Peyer's patch (tissue), 4 donors: ENCODE results near the gene LDHAL6B. TPM values are rescaled to one million over a fixed set of nuclear protein-coding genes. Genes with fewer than 3 reads are reported as not detected.

Source experiments
- DNase-seq, 3 donors: peaks; one replicate each; pipeline ENCODE4 v3.0.0-alpha.2; 2017 to 2019
- H3K27ac ChIP-seq, 4 donors: fragments of 200-600 bp; sonication (generic); one replicate each; pipeline ENCODE4 v1.5.1; 2016 to 2019
- H3K27me3 ChIP-seq, 2 donors: fragments of 200-600 bp; sonication (generic); one replicate each; pipeline ENCODE4 v1.5.1; 2019
- H3K36me3 ChIP-seq, 3 donors: fragments of 200-600 bp; sonication (generic); one replicate each; pipeline ENCODE4 v1.5.1; 2016 to 2019
- H3K4me1 ChIP-seq, 4 donors: fragments of 200-600 bp; sonication (generic); one replicate each; pipeline ENCODE4 v1.5.1; 2016 to 2019
- H3K4me3 ChIP-seq, 4 donors: fragments of 200-600 bp; sonication (generic); 1 replicate in 3 of 4; 2 replicates in 1 of 4; pipeline ENCODE4 v1.5.1; 2016 to 2019; ENCODE audit warnings: mild to moderate bottlenecking in 1 of 4
- H3K9me3 ChIP-seq, 4 donors: fragments of 200-600 bp; sonication (generic); one replicate each; pipeline ENCODE4 v1.5.1; 2016 to 2019; ENCODE audit warnings: mild to moderate bottlenecking in 1 of 4
- POLR2A ChIP-seq, 2 donors: fragments of 450-650 bp; IDR thresholded peaks; one replicate each; pipeline ENCODE4 v1.5.1; 2017; ENCODE audit warnings: antibody characterized with exemption in 2 of 2, mild to moderate bottlenecking in 2 of 2, moderate library complexity in 2 of 2
- total RNA-seq, 4 donors: library from RNA; depleted of rRNA; stranded (reverse); fragments of >200 nt; gene quantifications; one replicate each; pipeline ENCODE4 v1.1.0, GENCODE V29; 2016
- TF ChIP-seq, protein P1 (sequence below), 6 experiments: fragments of 450-650 bp in 4 of 6; fragments of 200-600 bp in 2 of 6; sonication (generic) in 1 of 6; IDR thresholded peaks; one replicate each; pipeline ENCODE4 v1.5.1; 2017 to 2019; ENCODE audit warnings: antibody characterized with exemption in 6 of 6, mild to moderate bottlenecking in 3 of 6, moderate library complexity in 1 of 6

Gene LDHAL6B
- total RNA-seq, 4 donors from 2014 or later: not detected

DNA sequence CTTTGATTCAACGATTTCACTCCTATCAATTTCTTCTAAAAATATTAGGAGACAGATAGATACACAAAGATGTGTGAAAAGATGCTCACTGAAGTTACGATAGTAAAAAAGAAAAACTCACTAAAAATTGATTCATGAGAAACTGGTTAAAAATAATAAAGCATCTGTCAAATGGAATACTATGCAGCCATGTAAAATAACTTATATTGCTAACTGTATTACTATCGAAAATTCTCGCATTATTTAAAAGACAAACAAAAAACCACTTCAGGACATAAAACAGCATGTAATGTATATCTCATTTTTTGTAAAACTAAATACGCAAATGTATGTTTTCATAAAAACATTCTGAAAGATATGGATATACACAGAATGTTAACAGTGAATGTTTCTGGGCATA lies 33.4 kb upstream of the LDHAL6B start:
- H3K27me3 ChIP-seq: no peaks in the 10 kb centered on the region
- no peak overlapping the region for H3K27ac ChIP-seq
- H3K4me1 ChIP-seq: peaks cover 0 to 9% (median 2%) of the 10 kb centered on the region in 4 donors
- TF ChIP-seq POLR2A (IDR thresholded peaks at IDR 0.05): no peak
- TF ChIP-seq, protein P1, sequence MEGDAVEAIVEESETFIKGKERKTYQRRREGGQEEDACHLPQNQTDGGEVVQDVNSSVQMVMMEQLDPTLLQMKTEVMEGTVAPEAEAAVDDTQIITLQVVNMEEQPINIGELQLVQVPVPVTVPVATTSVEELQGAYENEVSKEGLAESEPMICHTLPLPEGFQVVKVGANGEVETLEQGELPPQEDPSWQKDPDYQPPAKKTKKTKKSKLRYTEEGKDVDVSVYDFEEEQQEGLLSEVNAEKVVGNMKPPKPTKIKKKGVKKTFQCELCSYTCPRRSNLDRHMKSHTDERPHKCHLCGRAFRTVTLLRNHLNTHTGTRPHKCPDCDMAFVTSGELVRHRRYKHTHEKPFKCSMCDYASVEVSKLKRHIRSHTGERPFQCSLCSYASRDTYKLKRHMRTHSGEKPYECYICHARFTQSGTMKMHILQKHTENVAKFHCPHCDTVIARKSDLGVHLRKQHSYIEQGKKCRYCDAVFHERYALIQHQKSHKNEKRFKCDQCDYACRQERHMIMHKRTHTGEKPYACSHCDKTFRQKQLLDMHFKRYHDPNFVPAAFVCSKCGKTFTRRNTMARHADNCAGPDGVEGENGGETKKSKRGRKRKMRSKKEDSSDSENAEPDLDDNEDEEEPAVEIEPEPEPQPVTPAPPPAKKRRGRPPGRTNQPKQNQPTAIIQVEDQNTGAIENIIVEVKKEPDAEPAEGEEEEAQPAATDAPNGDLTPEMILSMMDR (IDR thresholded peaks at IDR 0.05): no peak
- H3K9me3 ChIP-seq: no peaks in the 10 kb centered on the region
- H3K36me3 ChIP-seq: peaks cover 0 to 69% (median 0%) of the 10 kb centered on the region in 3 donors
- no peak for DNase-seq
- H3K4me3 ChIP-seq: no peak overlapping the region

DNA sequence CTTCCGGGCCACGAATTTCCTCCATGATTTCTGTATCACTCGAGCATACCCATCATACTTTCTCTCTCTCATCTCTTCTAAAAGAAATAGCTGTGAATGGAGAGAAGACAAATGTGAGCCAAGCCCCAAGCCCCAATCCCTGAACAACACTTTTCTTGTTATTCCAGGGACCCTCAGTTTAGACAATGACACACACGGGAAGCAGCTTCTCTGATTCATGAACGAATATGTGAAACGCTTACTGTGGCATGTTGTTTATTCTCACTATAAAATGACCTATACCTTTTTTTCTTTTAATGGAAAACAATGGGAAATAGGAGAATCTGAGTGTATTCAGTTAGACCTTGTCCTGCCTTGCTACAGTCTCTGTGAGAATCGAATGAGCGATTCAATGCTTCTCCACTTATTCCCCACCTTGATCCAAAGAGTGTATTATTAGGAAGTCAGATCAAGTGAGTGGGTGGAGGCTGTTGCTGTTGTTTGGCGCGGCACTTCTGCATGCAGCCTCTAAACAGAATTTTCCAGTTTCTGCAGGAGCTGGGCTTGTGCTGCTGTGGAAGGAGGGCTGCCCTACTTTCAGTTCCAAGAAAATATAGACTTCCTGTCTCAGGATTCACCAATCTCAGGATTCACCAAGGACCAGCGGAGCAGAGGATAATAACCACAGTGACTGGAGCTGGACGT lies 32.4 kb upstream of the LDHAL6B start:
- Histone ChIP-seq H3K36me3 (peaks cover 0 to 75% (median 0%) of the 10 kb centered on the region in 3 donors), H3K27ac (peak overlapping the region; percentile 15 to 55 (median 26)), H3K27me3 (no peaks in the 10 kb centered on the region), H3K4me1 (peaks cover 0 to 9% (median 2%) of the 10 kb centered on the region in 4 donors), H3K4me3 (no peak overlapping the region), H3K9me3 (no peaks in the 10 kb centered on the region)
- DNase-seq: peak in 1 of 3 donors; percentile 34
- TF ChIP-seq POLR2A (IDR thresholded peaks at IDR 0.05): no peak
- TF ChIP-seq, protein P1 (IDR thresholded peaks at IDR 0.05): no peak

DNA sequence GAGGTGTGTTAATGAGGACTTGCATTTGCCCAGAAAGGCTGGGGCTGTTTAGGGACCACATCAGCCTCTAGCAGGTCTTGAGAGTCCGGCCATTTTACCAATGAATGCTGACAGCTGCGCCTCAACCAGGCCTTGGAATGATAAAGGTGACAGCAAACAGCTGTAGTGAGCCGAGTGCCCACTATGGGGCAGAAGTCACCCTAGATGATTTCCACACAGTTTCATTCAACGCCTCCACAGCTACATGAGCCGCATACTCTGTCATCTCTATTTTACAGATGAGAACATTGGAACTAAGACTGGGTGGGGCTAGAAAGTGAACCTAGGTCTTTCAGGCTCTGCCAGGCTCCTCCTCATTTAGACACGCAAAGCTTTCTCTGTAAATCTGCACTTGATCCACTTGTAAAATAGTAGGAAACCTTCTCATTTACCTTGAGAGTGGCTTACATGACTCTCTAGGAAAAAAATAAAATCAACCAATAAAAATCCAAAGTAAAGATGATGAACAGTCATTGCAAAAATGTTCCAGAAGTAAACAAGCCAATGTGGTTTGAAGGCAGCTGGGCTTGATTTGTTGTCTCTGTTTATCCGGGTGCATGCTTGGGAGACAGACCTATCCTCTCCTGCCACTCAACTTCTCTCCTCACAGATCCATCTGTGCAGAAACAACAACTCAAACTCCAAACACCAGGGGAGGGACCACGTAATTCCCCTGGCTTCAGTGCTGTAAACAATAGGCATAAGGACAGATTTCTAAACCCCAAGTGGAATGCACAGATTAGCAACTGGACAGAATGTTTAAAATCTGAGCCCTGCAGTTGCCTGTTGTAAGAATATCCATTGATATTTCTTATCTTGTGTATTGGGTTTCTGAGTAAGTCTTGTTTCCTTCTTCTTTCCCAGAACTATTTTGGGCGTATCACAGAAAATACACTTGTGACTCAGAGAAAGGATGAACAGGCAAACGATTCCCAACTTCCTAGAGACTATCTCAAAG lies 31.5 kb upstream of the LDHAL6B start:
- Histone ChIP-seq H3K27ac (peak overlapping the region; percentile 15 to 55 (median 26)), H3K36me3 (peaks cover 0 to 80% (median 0%) of the 10 kb centered on the region in 3 donors), H3K4me1 (peaks cover 0 to 5% (median 1%) of the 10 kb centered on the region in 4 donors), H3K9me3 (no peaks in the 10 kb centered on the region), H3K4me3 (no peak overlapping the region), H3K27me3 (no peaks in the 10 kb centered on the region)
- no peak for TF ChIP-seq POLR2A (IDR thresholded peaks at IDR 0.05)
- TF ChIP-seq, protein P1 (IDR thresholded peaks at IDR 0.05): peak in 5 of 6 experiments; percentile 9 to 81 (median 72)
- peak; percentile 28 to 81 (median 65) for DNase-seq

DNA sequence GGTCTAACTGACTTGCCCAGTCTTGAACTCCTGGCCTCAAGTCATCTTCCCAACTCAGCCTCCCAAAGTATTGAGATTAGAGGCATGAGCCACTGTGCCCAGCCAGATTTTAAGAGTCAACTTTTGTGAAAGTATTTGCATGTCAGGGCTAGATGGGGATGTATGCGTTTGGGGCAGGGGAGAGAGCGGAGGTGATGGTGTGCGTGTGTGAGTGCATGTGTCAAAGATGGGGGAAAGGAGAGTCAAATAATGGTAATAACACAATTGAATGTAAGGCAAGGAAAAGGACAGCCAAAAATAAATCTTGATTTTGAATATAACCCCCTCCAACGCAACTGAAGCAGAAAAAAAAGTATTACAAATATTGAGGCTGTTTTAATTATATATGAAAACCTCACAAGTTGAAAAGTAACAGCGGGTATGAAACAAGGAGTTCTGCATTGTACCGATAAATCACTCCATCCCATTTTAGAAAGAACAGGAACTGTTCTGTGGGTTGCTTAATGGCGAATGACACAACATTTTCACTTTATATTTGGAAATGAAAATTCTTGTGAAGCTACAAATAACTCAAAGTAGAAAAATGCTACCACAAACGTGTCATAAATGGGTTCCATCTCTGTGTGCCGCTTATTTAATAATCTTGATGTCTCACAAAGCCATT lies 29.9 kb upstream of the LDHAL6B start:
- Histone ChIP-seq H3K27ac (no peak overlapping the region), H3K36me3 (peaks cover 0 to 69% (median 0%) of the 10 kb centered on the region in 3 donors), H3K4me3 (no peak overlapping the region), H3K9me3 (no peaks in the 10 kb centered on the region), H3K4me1 (peaks cover 0 to 5% (median 0%) of the 10 kb centered on the region in 4 donors), H3K27me3 (no peaks in the 10 kb centered on the region)
- no peak for TF ChIP-seq POLR2A (IDR thresholded peaks at IDR 0.05)
- TF ChIP-seq, protein P1 (IDR thresholded peaks at IDR 0.05): no peak
- peak in 1 of 3 donors; percentile 33 for DNase-seq

DNA sequence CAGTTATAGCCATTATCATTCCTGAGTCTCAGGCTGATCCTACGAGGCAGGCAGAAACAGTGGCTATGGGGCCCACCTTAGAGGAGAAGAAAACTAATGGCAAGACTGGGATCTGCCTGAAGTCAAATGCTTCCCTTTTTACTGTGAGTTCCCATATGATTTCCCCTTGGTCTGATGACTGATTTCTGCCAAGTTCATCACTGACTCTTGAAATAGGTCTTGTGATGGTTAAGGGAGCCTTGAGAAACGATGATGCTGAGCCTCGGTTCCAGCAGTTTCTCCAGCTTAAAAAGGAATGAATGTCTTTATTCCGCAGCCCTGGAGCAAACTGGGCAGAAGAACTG lies 29.4 kb upstream of the LDHAL6B start:
- TF ChIP-seq, protein P1 (IDR thresholded peaks at IDR 0.05): no peak
- TF ChIP-seq POLR2A (IDR thresholded peaks at IDR 0.05): no peak
- H3K36me3 ChIP-seq: peaks cover 0 to 69% (median 0%) of the 10 kb centered on the region in 3 donors
- H3K4me3 ChIP-seq: no peak overlapping the region
- no peaks in the 10 kb centered on the region for H3K9me3 ChIP-seq
- DNase-seq: no peak
- H3K4me1 ChIP-seq: peaks cover 0 to 5% (median 0%) of the 10 kb centered on the region in 4 donors
- H3K27me3 ChIP-seq: no peaks in the 10 kb centered on the region
- no peak overlapping the region for H3K27ac ChIP-seq
